Measurements from ENCODE around the gene AKAP9.
"Not testable (repeated sequence)": the region's sequence is repeated elsewhere in the genome, so short reads cannot be mapped to it uniquely, and the experiment has no call there.

Gene AKAP9

GRCh38 chr7:91940572-91941341 is at the start of gene AKAP9:
Gene AKAP9, plus strand, starts transcription at chr7:91940862. Its CDS starts 238 bp downstream, at chr7:91941100.
- peak; percentile 93 for DNase-seq

GRCh38 chr7:91892099-91892705 is 48.5 kb upstream of the AKAP9 start:
- no peak for DNase-seq

- no peak for DNase-seq
Observed at GRCh38 chr7:91892821-91893340, 47.8 kb upstream of the AKAP9 start.

GRCh38 chr7:91893699-91894098 is 47.0 kb upstream of the AKAP9 start:
- DNase-seq: not testable (repeated sequence)

GRCh38 chr7:91894781-91895480 is 45.7 kb upstream of the AKAP9 start:
- DNase-seq: no peak

- no peak for DNase-seq
Observed at GRCh38 chr7:91898240-91898992, 42.2 kb upstream of the AKAP9 start.

GRCh38 chr7:91899563-91899962 is 41.1 kb upstream of the AKAP9 start:
- no peak for DNase-seq

GRCh38 chr7:91910171-91910570 is 30.5 kb upstream of the AKAP9 start:
- no peak for DNase-seq

- no peak for DNase-seq
Observed at GRCh38 chr7:91911121-91911520, 29.5 kb upstream of the AKAP9 start.

GRCh38 chr7:91912494-91912893 is 28.2 kb upstream of the AKAP9 start:
- DNase-seq: peak; percentile 20

- DNase-seq: peak; percentile 12
Observed at GRCh38 chr7:91913612-91914011, 27.1 kb upstream of the AKAP9 start.

- DNase-seq: no peak
Observed at GRCh38 chr7:91915401-91916050, 25.1 kb upstream of the AKAP9 start.

- no peak for DNase-seq
Observed at GRCh38 chr7:91916051-91916440, 24.6 kb upstream of the AKAP9 start.

- no peak for DNase-seq
Observed at GRCh38 chr7:91918356-91918755, 22.3 kb upstream of the AKAP9 start.

GRCh38 chr7:91922857-91923256 is 17.8 kb upstream of the AKAP9 start:
- no peak for DNase-seq

GRCh38 chr7:91927912-91928311 is 12.8 kb upstream of the AKAP9 start:
- DNase-seq: no peak

- no peak for DNase-seq
Observed at GRCh38 chr7:91929463-91929862, 11.2 kb upstream of the AKAP9 start.

- DNase-seq: peak; percentile 68
Observed at GRCh38 chr7:91940171-91940570, 491 bp upstream of the AKAP9 start.

GRCh38 chr7:91941450-91941849 is 788 bp downstream of the AKAP9 start:
- DNase-seq: peak; percentile 83

- peak; percentile 34 for DNase-seq
Observed at GRCh38 chr7:91942312-91942711, 1.6 kb downstream of the AKAP9 start.

- not testable (repeated sequence) for DNase-seq
Observed at GRCh38 chr7:91944970-91945369, 4.3 kb downstream of the AKAP9 start.

GRCh38 chr7:91945476-91945875 is 4.8 kb downstream of the AKAP9 start:
- DNase-seq: peak; percentile 46
